Ovary (tissue), 3 donors: ENCODE data around the gene FIG4.

Source experiments
- CTCF ChIP-seq, 3 donors: fragments of 450-650 bp in 2 of 3; fragments of 200-600 bp in 1 of 3; IDR thresholded peaks; one replicate each; pipeline versions ENCODE4 v1.5.1 to v1.8.0; 2016 to 2022; ENCODE audit warnings: antibody characterized with exemption in 3 of 3, mild to moderate bottlenecking in 1 of 3
- POLR2A ChIP-seq: fragments of 450-650 bp; IDR thresholded peaks from one replicate; pipeline ENCODE4 v1.6.1; 2017; ENCODE audit warnings: antibody characterized with exemption, mild to moderate bottlenecking, moderate library complexity
- donor health status: DM: no; HTN: no; CAD: no.

GRCh38 chr6:109772883-109773431 lies 81.9 kb downstream of the FIG4 start:
- no peak for TF ChIP-seq CTCF (IDR thresholded peaks at IDR 0.05)
- TF ChIP-seq POLR2A = no peak
